ENCODE measurements around the gene FAXC.

Gene FAXC

DNA sequence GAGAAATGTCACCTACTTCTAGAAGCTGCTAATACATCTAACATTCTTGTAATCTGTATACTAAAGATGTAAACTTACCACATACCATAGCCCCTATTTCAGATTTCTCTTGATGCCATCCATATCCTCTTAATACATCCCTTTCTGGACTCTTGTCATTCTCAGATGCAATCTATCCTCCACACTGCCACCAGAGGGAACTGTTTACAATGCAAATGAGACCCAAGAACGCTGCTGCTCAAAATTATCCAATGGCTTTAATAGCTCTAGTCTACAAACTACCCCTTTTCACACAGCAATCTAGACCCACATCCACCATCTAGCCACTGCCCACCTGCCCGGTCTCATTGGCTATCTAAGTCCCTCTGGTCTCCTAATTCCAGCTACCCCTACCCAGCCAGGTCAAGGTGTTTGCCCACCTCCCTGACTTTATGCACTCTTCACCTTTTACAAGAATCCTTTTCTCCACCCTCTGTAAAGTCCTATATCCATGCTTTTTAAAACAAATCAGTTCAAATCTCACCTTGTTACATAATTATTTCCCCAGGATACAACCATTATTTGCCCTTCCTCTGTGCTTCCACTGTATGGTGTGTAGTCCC lies 14.8 kb downstream of the FAXC start:
- POLR2A ChIA-PET: no interaction called here
- TF ChIP-seq, protein P1, sequence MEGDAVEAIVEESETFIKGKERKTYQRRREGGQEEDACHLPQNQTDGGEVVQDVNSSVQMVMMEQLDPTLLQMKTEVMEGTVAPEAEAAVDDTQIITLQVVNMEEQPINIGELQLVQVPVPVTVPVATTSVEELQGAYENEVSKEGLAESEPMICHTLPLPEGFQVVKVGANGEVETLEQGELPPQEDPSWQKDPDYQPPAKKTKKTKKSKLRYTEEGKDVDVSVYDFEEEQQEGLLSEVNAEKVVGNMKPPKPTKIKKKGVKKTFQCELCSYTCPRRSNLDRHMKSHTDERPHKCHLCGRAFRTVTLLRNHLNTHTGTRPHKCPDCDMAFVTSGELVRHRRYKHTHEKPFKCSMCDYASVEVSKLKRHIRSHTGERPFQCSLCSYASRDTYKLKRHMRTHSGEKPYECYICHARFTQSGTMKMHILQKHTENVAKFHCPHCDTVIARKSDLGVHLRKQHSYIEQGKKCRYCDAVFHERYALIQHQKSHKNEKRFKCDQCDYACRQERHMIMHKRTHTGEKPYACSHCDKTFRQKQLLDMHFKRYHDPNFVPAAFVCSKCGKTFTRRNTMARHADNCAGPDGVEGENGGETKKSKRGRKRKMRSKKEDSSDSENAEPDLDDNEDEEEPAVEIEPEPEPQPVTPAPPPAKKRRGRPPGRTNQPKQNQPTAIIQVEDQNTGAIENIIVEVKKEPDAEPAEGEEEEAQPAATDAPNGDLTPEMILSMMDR (IDR thresholded peaks at IDR 0.05; ENCODE audit: insufficient read depth, low read length, missing control alignments): peak; percentile 64
- DNase-seq (ENCODE audit: low read depth, low spot score): no peak

DNA sequence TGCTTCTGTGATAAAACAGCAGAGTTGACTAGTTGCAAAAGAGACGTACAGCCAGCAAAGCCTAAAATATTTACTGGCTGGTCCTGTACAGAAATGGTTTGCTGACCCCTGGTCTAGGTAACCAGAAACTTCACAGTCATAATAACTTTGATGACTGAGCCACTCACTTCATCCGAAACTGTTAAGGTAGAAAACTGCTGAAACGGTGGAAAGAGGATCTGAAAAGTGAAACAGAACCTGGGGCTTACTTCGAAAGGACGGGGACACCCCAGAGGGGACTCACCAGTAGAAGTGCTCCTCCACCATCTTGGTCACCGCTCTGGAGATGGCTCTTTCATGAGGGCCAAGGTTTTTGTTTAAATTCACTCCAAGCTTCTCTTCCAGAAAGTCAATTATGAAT lies 16.4 kb downstream of the FAXC start:
- no peak for DNase-seq (ENCODE audit: low read depth, low spot score)
- TF ChIP-seq, protein P1 (IDR thresholded peaks at IDR 0.05; ENCODE audit: insufficient read depth, low read length, missing control alignments): no peak
- no peak overlapping the region for H3K4me3 ChIP-seq (ENCODE audit: low read depth, low read length)
- CTCF ChIA-PET: interaction anchor here (1.0 to 5.2 kb wide), 2 partner anchors 10 to 92 kb away, joined by 3 to 34 read pairs; partner anchors contain the start of gene PNISR
- POLR2A ChIA-PET: no interaction called here

More for the DNA sequence above, 14.8 kb downstream of the FAXC start:
- CTCF ChIA-PET: interaction anchor here (0.6 to 1.6 kb wide), 25 partner anchors 9 to 100 kb away, joined by 3 to 15 read pairs (median 4); partner anchors contain the start of genes COQ3, FAXC and PNISR
- no peak overlapping the region for H3K4me3 ChIP-seq (ENCODE audit: low read depth, low read length)

GRCh38 chr6:99331531-99331930 lies 17.9 kb downstream of the FAXC start:
- H3K4me3 ChIP-seq (ENCODE audit: low read depth, low read length): no peak overlapping the region
- CTCF ChIA-PET: interaction anchor here (0.9 to 6.7 kb wide), 15 partner anchors 9 to 414 kb away, joined by 3 to 109 read pairs (median 9); partner anchors contain the start of genes COQ3, FAXC and PNISR
- POLR2A ChIA-PET: no interaction called here
- TF ChIP-seq, protein P1 (IDR thresholded peaks at IDR 0.05; ENCODE audit: insufficient read depth, low read length, missing control alignments): no peak
- DNase-seq (ENCODE audit: low read depth, low spot score): no peak

- POLR2A ChIA-PET: no interaction called here
- DNase-seq (ENCODE audit: low read depth, low spot score): no peak
- TF ChIP-seq, protein P1 (IDR thresholded peaks at IDR 0.05; ENCODE audit: insufficient read depth, low read length, missing control alignments): peak; percentile 72
- H3K4me3 ChIP-seq (ENCODE audit: low read depth, low read length): no peak overlapping the region
- CTCF ChIA-PET: interaction anchor here (0.6 to 6.7 kb wide), 36 partner anchors 8 to 492 kb away, joined by 3 to 109 read pairs (median 6); partner anchors contain the start of genes COQ3, FAXC and PNISR
These were observed 19.3 kb downstream of the FAXC start for GRCh38 chr6:99330159-99330558.

- ChIA-PET CTCF (interaction anchor here (0.8 to 1.4 kb wide), 2 partner anchors 9 to 10 kb away, joined by 3 read pairs; no protein-coding TSS in a partner anchor), POLR2A (no interaction called here)
- TF ChIP-seq, protein P1 (IDR thresholded peaks at IDR 0.05; ENCODE audit: insufficient read depth, low read length, missing control alignments): no peak
These were observed 24.5 kb downstream of the FAXC start for GRCh38 chr6:99324996-99325395.

DNA sequence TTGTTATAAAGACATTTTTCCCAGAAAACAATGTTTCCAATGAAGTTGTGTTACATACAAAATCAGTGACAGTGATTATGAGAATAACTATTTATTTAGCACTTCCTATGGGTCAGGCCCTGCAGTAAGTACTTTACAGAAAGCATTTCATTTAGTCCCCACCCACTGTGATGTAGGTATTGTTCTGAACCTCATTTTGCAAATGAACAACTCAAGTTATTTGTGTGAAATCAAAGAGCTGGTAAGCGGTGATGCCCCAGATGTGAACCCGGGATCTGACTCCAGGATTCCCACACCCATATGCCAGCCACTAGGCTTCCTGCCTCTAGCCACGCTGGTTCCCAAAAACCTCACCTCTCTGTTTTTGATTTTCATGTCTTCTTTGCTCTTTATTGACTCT lies 30.9 kb downstream of the FAXC start:
- no peak overlapping the region for H3K4me3 ChIP-seq (ENCODE audit: low read depth, low read length)
- DNase-seq (ENCODE audit: low read depth, low spot score): no peak
- TF ChIP-seq, protein P1 (IDR thresholded peaks at IDR 0.05; ENCODE audit: insufficient read depth, low read length, missing control alignments): no peak
- CTCF ChIA-PET: interaction anchor here (1.9 to 3.2 kb wide), 2 partner anchors 12 kb away, joined by 18 to 23 read pairs; no protein-coding TSS in a partner anchor
- POLR2A ChIA-PET: no interaction called here

More at GRCh38 chr6:99324996-99325395, 24.5 kb downstream of the FAXC start:
- DNase-seq (ENCODE audit: low read depth, low spot score): no peak
- H3K4me3 ChIP-seq (ENCODE audit: low read depth, low read length): no peak overlapping the region

All from AG04449 (cell line).